ENCODE results near the gene PFKP. TPM values are rescaled to one million over a fixed set of nuclear protein-coding genes. Genes with fewer than 3 reads are reported as not detected.

Gene PFKP
- total RNA-seq, 2 experiments from 2014 or later = 175 to 176 TPM

GRCh38 chr10:3077509-3077908, 10.2 kb downstream of the PFKP start:
- Mint-ChIP-seq H3K4me1 (ENCODE audit: low read depth) (peaks cover 41% of the 10 kb centered on the region), H3K27ac (no peak overlapping the region), H3K36me3 (peaks cover 41% of the 10 kb centered on the region), H3K27me3 (no peaks in the 10 kb centered on the region), H3K4me3 (no peak overlapping the region), H3K9me3 (no peaks in the 10 kb centered on the region)
- DNase-seq = no peak
- ChIA-PET POLR2A (no interaction called here), CTCF (no interaction called here)
- intact Hi-C loops (cut with micrococcal nuclease) = no loop called here

- intact Hi-C loops (cut with micrococcal nuclease) = no loop called here
- CTCF ChIA-PET = no interaction called here
Observed at GRCh38 chr10:3077940-3078630, 10.7 kb downstream of the PFKP start.

GRCh38 chr10:3081383-3081981, 14.1 kb downstream of the PFKP start:
- intact Hi-C loops (cut with micrococcal nuclease) = no loop called here
- peaks cover 27% of the 10 kb centered on the region for H3K4me1 Mint-ChIP-seq (ENCODE audit: low read depth)
- CTCF ChIA-PET = interaction anchor here (1.0 kb wide), 1 partner anchor 11 kb away, joined by 4 read pairs; no protein-coding TSS in a partner anchor
- H3K27me3 Mint-ChIP-seq = no peaks in the 10 kb centered on the region
- peaks cover 33% of the 10 kb centered on the region for H3K36me3 Mint-ChIP-seq
- no peak for DNase-seq
- POLR2A ChIA-PET = interaction anchor here (1.4 kb wide), 1 partner anchor 10 kb away, joined by 3 read pairs; no protein-coding TSS in a partner anchor
- no peaks in the 10 kb centered on the region for H3K9me3 Mint-ChIP-seq
- no peak overlapping the region for H3K4me3 Mint-ChIP-seq
- H3K27ac Mint-ChIP-seq = no peak overlapping the region

More at GRCh38 chr10:3077940-3078630, 10.7 kb downstream of the PFKP start:
- no peak for DNase-seq
- no peaks in the 10 kb centered on the region for H3K9me3 Mint-ChIP-seq
- no peaks in the 10 kb centered on the region for H3K27me3 Mint-ChIP-seq
- H3K4me3 Mint-ChIP-seq = no peak overlapping the region
- peaks cover 39% of the 10 kb centered on the region for H3K36me3 Mint-ChIP-seq
- POLR2A ChIA-PET = no interaction called here
- no peak overlapping the region for H3K27ac Mint-ChIP-seq
- H3K4me1 Mint-ChIP-seq (ENCODE audit: low read depth) = peaks cover 37% of the 10 kb centered on the region

GRCh38 chr10:3082290-3082689, 14.9 kb downstream of the PFKP start:
- intact Hi-C loops (cut with micrococcal nuclease) = no loop called here
- POLR2A ChIA-PET = no interaction called here
- DNase-seq = no peak
- H3K4me3 Mint-ChIP-seq = no peak overlapping the region
- no peaks in the 10 kb centered on the region for H3K27me3 Mint-ChIP-seq
- peaks cover 35% of the 10 kb centered on the region for H3K36me3 Mint-ChIP-seq
- H3K9me3 Mint-ChIP-seq = no peaks in the 10 kb centered on the region
- H3K4me1 Mint-ChIP-seq (ENCODE audit: low read depth) = peaks cover 27% of the 10 kb centered on the region
- no peak overlapping the region for H3K27ac Mint-ChIP-seq
- CTCF ChIA-PET = no interaction called here

GRCh38 chr10:3085785-3086567, 18.6 kb downstream of the PFKP start:
- ChIA-PET POLR2A (no interaction called here), CTCF (no interaction called here)
- H3K4me3 Mint-ChIP-seq = no peak overlapping the region
- peaks cover 27% of the 10 kb centered on the region for H3K4me1 Mint-ChIP-seq (ENCODE audit: low read depth)
- H3K9me3 Mint-ChIP-seq = no peaks in the 10 kb centered on the region
- no peaks in the 10 kb centered on the region for H3K27me3 Mint-ChIP-seq
- peaks cover 37% of the 10 kb centered on the region for H3K36me3 Mint-ChIP-seq
- H3K27ac Mint-ChIP-seq = no peak overlapping the region
- no peak for DNase-seq
- intact Hi-C loops (cut with micrococcal nuclease) = no loop called here

- peak overlapping the region; percentile 42 for H3K27ac Mint-ChIP-seq
- H3K36me3 Mint-ChIP-seq = peaks cover 50% of the 10 kb centered on the region
- intact Hi-C loops (cut with micrococcal nuclease) = no loop called here
- DNase-seq = no peak
- H3K4me1 Mint-ChIP-seq (ENCODE audit: low read depth) = peaks cover 59% of the 10 kb centered on the region
- POLR2A ChIA-PET = interaction anchor here (1.1 to 1.4 kb wide), 3 partner anchors 46 to 142 kb away, joined by 3 to 7 read pairs (median 4); partner anchors contain the start of gene PITRM1
- no peaks in the 10 kb centered on the region for H3K27me3 Mint-ChIP-seq
- no peaks in the 10 kb centered on the region for H3K9me3 Mint-ChIP-seq
- CTCF ChIA-PET = interaction anchor here (2.9 kb wide), 1 partner anchor 20 kb away, joined by 11 read pairs; no protein-coding TSS in a partner anchor
- H3K4me3 Mint-ChIP-seq = no peak overlapping the region
Observed at GRCh38 chr10:3090388-3090787, 23.0 kb downstream of the PFKP start.

GRCh38 chr10:3090914-3091787, 23.8 kb downstream of the PFKP start:
- Mint-ChIP-seq H3K27ac (peak overlapping the region; percentile 49), H3K4me1 (ENCODE audit: low read depth) (peaks cover 66% of the 10 kb centered on the region), H3K36me3 (peaks cover 51% of the 10 kb centered on the region), H3K27me3 (no peaks in the 10 kb centered on the region), H3K9me3 (no peaks in the 10 kb centered on the region), H3K4me3 (no peak overlapping the region)
- DNase-seq = peak; percentile 87
- POLR2A ChIA-PET = interaction anchor here (0.9 to 2.6 kb wide), 6 partner anchors 20 to 143 kb away, joined by 3 to 16 read pairs (median 6); partner anchors contain the start of gene PITRM1
- intact Hi-C loops (cut with micrococcal nuclease) = loop anchor here (1.0 kb wide), 2 partner anchors 23 to 141 kb away; no protein-coding TSS in a partner anchor
- CTCF ChIA-PET = interaction anchor here (0.6 to 2.9 kb wide), 3 partner anchors 20 to 143 kb away, joined by 3 to 11 read pairs (median 4); no protein-coding TSS in a partner anchor

GRCh38 chr10:3091921-3092320, 24.6 kb downstream of the PFKP start:
- Mint-ChIP-seq H3K4me3 (no peak overlapping the region), H3K27ac (no peak overlapping the region), H3K27me3 (no peaks in the 10 kb centered on the region), H3K9me3 (no peaks in the 10 kb centered on the region), H3K4me1 (ENCODE audit: low read depth) (peaks cover 67% of the 10 kb centered on the region), H3K36me3 (peaks cover 47% of the 10 kb centered on the region)
- ChIA-PET POLR2A (interaction anchor here (1.4 to 2.6 kb wide), 4 partner anchors 20 to 143 kb away, joined by 4 to 16 read pairs (median 9); partner anchors contain the start of gene PITRM1), CTCF (interaction anchor here (1.4 to 2.9 kb wide), 2 partner anchors 21 to 144 kb away, joined by 4 to 11 read pairs; no protein-coding TSS in a partner anchor)
- intact Hi-C loops (cut with micrococcal nuclease) = loop anchor here (1.0 kb wide), 2 partner anchors 24 to 142 kb away; no protein-coding TSS in a partner anchor
- DNase-seq = no peak

GRCh38 chr10:3093996-3094395, 26.6 kb downstream of the PFKP start:
- CTCF ChIA-PET = interaction anchor here (0.7 kb wide), 1 partner anchor 24 kb away, joined by 3 read pairs; no protein-coding TSS in a partner anchor
- POLR2A ChIA-PET = interaction anchor here (1.4 to 2.3 kb wide), 2 partner anchors 23 to 25 kb away, joined by 5 to 16 read pairs; partner anchors contain the start of gene PFKP
- Mint-ChIP-seq H3K27ac (peak overlapping the region; percentile 87), H3K36me3 (peaks cover 47% of the 10 kb centered on the region), H3K4me1 (ENCODE audit: low read depth) (peaks cover 75% of the 10 kb centered on the region), H3K9me3 (no peaks in the 10 kb centered on the region), H3K4me3 (no peak overlapping the region), H3K27me3 (no peaks in the 10 kb centered on the region)
- DNase-seq = no peak
- intact Hi-C loops (cut with micrococcal nuclease) = no loop called here

GRCh38 chr10:3094609-3095036, 27.3 kb downstream of the PFKP start:
- POLR2A ChIA-PET = interaction anchor here (0.9 to 2.3 kb wide), 7 partner anchors 23 to 146 kb away, joined by 3 to 16 read pairs (median 5); partner anchors contain the start of genes PFKP and PITRM1
- peak overlapping the region; percentile 87 for H3K27ac Mint-ChIP-seq
- H3K9me3 Mint-ChIP-seq = no peaks in the 10 kb centered on the region
- H3K36me3 Mint-ChIP-seq = peaks cover 50% of the 10 kb centered on the region
- intact Hi-C loops (cut with micrococcal nuclease) = loop anchor here (1.0 kb wide), 5 partner anchors 23 to 661 kb away; partner anchors contain the start of gene PITRM1
- DNase-seq = no peak
- no peaks in the 10 kb centered on the region for H3K27me3 Mint-ChIP-seq
- CTCF ChIA-PET = interaction anchor here (0.7 to 1.4 kb wide), 6 partner anchors 22 to 167 kb away, joined by 3 to 7 read pairs (median 4); no protein-coding TSS in a partner anchor
- H3K4me1 Mint-ChIP-seq (ENCODE audit: low read depth) = peaks cover 81% of the 10 kb centered on the region
- peak overlapping the region; percentile 42 for H3K4me3 Mint-ChIP-seq

Measured in activated CD4-positive, alpha-beta memory T cell treated with anti-CD3 and anti-CD28 coated beads for 36 hours (primary cell).